Embryonic facial prominence (tissue), 1 donor: ENCODE data around the gene SPEM1.

Source experiments
- DNase-seq: peaks from one replicate; pipeline ENCODE4 v3.0.0-alpha.2; 2016; ENCODE audit errors: extremely low spot score

SPEM1 gene

DNA sequence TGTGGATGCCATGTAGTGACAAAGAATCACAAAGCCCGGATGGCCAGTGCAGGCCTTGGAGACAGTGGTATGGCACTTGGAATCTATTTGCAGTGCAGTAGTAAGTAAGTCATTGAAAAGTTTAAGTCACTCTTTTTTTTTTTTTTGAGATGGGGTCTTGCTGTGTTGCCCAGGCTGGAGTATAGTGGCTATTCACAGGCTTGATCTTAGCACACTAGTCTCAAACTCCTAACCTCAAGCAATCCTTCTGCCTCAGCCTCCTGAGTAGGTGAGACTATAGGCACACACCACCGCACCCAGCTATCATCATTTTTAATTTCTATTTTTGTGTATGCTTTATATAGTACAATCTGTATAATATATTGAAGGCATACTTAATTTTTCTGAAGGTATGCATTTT, 21.5 kb upstream of the SPEM1 start:
- no peak for DNase-seq

DNA sequence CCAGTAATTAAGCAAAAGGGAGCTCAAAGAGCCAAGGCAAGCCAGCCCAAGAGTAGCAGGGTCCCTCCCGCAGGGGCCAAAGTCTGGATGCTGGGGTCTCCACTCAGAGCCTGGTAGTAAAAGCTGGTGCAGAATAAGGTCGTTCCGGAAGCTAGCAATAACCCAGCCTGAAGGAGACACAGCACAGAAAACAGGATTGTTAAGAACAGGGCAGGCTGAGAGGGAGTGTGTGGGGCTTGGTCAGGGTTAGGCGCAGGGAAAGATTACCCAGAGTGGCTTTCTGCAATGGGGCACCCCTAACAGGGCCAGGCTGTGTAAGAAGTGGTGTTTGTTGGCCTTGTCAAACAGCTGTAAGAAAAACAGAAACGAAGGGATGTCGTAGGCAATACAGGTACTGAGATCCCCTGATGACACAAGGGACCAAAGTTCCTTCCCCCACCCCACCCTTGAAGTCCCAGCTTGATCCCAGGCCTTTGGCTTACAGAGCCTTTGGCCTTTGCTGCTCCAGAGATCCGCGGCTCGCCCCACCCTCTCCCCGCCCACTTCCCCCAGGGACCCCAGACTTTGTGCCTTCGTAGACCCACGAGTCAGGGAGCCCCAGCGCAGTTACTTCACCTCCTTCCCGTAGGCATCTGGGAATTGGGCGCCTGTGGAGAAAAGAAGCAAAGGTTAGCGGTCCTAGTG, 16.9 kb upstream of the SPEM1 start:
- DNase-seq = no peak

DNA sequence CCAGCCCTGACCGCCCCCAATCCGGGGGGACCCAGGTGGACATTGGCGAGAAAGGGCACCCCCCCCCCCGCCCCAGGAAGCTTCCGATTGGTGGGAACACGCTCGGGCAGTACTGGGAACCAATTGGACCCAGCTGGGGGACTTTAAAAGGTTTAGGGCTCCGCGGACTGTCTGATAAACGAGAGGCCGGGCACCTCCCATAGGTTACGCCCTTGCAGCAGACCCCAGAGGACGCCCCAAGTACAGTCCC, 16.5 kb upstream of the SPEM1 start:
- DNase-seq = no peak

DNA sequence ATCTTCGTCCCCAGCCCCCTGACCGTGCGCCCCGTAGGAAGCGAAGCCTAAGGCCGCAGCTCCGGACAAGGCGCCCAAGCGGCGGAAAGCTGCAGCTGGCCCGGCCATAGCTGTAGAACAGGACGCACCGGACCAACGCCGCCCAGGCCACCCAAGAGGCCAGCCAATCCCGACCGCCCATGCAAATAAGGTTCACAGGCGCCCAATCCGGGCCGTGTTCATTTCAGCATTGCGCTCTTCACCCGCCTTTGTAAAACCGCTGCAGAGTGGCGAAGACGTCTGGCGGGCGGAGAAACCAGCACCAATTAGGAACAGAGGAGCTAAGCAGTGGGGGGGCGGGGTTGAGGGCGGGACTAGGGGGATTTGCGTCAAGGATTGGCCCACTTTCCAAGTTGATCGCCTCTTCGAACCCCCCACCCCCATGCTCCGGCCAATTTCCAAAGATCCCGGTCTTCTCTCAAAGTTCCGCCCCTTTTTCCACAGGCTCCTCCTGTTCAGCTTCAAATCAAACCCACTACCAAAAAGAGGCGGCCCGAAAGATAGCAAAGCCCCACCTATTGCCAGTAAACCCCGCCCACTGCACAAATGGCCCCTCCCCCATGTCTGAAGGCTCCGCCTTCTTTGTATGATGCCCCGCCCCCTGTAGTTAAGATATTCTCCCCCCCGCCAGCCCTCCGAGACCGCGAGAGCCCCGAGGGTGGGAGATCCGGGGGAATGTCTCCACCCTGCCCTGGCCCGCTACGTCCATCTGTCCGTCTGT, 16.0 kb upstream of the SPEM1 start, which contains the start of gene TMEM256:
TMEM256 (minus strand) TSS at position 121 of the 760 bp plus-strand sequence; CDS start at position 108, 13 bp downstream.
- DNase-seq = peak; percentile 98

DNA sequence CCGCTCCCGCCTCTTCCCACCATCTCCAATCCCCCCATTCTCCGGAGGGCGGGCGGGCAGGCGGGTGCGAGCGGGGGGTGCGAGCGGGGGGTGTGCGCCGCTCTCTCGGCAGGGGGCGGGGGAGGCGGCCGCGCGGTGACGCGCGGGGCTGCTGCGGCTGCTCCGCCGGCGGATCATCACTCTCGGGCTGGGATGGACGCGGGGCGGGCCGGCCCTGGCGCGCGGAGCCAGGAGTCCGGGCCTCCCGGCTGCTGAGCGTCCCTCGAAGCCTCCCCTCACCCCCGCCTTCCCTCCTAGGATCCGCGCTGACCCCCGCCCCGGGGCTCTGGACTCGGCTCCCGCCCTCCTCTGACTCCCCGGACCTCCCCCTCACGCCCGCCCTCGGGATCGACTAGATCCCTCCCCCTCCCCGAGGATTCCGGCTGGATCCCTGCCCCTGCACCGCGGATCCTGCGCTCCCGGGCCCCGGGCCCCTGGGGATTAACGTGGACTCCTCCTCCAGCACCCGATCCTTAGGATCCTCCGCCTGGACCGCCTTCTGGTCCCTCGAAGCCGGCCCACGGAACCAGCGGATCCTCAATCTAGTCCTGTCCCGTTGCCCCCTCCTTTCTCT, 15.3 kb upstream of the SPEM1 start:
- no peak for DNase-seq

DNA sequence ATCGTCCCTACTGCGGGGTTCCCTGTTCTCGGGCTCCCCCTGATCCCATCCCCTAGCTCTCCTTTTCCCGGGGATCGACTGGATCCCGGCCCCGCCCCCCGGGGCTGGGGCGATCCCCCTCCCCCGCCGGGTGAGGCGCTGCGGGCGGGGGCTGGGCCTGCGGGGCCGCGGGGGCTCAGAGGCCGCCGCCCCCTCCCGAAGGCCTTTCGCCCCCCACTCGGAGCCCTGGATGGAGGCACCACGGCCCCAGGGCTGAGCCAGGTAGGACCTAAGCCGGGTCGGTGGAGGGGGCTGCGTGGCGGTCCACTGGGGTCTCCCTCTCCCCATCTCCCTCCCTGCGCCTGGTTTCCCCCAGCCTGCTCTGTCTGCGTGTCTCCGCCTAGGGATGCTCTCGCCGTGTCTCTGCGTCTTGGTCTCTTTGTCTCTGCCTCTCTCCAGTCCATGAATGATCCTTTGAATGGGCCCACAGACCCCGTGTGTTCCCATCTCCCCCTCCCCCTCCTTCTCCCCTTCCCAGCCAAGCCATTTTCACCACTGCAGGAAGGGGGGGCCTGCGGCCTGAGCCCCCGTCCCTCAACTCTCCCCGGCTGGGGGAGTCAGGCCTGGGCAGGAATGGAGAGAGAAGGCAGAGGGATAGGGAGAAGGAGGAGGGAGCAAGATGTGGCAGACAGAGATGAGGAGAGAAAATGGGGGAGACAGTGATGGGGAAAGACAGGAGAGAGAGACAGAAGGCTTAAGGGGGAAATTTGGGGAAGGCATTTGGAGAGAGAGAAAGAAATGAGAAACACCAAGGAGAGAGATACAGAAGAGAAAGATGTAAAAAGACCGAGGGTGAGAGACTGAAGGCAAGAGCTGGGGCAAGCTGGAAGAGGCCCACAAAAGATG, 14.5 kb upstream of the SPEM1 start:
- no peak for DNase-seq

DNA sequence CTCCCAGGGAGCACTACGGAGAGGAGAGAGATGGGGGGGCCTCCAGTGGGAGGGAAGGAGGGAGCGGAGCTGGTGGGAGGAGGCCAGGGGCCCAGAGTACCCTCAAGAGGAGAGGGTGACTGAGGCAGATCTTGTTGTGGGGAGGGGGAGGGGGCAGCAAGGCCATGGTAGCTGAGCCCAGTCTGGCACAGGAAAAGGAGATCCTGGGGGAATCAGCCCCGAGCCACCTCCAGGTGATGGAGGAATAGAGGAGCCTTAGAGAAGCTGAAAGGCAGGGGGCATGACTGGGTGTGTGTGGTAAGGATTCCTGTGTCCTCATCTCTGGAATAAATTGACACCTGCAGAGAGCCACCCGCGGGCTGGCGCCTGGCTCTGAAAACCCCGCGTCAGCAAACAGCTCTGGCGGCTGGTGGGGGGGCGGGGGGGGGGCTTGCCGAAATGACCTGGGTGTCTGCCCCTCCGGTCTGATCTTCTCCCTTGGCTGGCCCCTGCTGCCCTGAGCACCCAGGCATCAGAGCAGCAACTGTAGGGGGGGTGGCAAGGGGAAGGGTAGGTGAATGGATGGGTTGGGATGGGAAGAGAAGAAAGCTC, 13.8 kb upstream of the SPEM1 start:
- no peak for DNase-seq

DNA sequence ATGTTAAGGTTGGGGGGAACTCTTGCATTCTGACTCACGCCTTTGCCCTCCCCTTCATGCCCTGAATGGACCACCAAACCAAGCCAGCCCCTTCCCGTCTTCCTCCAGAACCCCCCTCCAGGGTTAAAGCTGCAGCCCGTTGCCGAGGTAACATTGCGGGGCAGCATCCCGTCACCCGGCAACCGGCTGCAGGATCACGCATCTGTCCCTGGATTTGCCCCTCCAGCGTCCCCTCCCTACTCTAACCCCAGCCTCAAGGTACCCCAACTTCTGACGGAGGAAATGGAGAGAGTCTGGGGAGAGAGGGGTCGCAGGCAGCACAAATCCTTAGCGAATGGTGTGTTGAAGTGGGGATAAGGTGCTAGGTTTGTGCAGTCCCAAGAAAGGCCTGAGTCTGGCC, 13.0 kb upstream of the SPEM1 start:
- no peak for DNase-seq

DNA sequence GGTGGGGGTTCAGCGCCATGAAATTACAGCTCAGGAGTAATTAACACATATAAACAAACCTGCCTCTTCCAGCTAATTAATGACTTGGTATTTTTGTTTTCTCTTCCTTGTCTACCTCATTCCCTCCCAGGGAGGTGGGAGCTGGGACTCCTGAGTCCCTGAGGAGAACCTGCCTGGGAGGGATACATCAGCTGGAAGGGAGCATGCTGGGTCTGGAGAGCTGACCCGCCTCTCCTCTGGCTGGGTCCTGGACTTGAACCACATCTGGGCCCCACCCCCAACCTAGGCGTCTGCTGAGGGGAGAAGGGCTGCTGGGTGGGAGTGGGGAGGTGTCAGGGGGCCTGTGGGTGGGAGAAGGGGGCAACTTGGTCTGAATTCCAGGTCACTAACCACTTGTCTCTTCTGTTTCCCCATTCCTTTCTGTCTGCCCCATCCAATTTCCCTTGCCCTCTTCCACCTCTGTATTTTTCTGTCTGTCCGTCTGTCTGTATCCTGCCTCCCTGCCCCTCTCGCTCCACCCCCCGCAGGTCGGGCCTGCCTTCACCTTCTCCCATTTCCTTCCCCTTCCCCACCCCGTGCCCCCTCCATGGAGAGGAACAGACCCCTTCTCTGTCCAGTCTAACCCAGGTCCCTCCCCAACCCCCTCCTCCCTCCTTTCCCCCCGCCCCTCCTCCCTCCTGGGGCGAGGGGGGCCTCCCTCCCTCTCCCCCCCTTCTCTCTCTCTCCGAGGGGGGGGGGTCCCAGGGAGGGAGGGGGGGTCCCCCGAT, 12.5 kb upstream of the SPEM1 start, which contains the start of gene NLGN2:
NLGN2 (plus strand) TSS at position 361 of the 767 bp plus-strand sequence. CDS start 411 bp downstream, outside the sequence.
- no peak for DNase-seq

DNA sequence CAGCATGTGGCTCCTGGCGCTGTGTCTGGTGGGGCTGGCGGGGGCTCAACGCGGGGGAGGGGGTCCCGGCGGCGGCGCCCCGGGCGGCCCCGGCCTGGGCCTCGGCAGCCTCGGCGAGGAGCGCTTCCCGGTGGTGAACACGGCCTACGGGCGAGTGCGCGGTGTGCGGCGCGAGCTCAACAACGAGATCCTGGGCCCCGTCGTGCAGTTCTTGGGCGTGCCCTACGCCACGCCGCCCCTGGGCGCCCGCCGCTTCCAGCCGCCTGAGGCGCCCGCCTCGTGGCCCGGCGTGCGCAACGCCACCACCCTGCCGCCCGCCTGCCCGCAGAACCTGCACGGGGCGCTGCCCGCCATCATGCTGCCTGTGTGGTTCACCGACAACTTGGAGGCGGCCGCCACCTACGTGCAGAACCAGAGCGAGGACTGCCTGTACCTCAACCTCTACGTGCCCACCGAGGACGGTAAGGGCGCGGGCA, 11.8 kb upstream of the SPEM1 start:
- no peak for DNase-seq

DNA sequence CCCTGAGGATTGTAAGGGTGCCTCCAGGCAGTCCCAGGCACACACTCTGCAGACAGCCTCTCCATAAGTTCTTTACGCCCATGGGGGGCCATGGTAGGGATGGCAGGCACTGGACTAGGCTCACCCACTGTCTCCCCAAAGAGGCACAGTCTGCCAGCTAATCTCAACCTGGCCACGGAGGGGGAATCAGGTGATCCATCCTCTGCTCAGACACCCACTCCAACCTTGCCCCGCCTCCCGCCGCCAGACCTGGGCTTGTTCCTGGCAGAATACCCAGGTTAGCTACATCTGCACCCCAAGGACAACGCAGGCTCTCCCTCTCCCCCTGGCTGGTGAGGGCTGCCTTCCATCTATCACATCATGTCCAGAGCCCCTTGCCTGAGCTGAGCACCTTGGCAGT, 11.3 kb upstream of the SPEM1 start:
- no peak for DNase-seq

DNA sequence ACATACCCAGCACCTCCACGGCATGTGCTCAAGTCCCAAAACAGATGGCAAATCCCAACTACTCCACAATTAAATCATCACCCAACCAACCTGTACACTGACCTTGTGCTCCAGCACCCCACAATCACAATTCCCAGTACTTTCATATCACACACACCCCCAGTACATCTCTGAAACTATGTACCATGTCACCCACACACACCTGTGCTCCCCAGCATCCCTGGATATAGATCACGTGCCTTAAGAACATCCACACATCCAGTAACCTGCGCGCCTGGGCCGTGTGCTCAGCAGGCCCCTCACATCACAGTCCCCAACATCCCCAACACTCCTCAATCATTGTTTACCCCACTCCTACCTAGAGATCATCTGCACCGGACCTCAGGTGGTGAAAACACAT, 10.4 kb upstream of the SPEM1 start:
- DNase-seq = no peak

DNA sequence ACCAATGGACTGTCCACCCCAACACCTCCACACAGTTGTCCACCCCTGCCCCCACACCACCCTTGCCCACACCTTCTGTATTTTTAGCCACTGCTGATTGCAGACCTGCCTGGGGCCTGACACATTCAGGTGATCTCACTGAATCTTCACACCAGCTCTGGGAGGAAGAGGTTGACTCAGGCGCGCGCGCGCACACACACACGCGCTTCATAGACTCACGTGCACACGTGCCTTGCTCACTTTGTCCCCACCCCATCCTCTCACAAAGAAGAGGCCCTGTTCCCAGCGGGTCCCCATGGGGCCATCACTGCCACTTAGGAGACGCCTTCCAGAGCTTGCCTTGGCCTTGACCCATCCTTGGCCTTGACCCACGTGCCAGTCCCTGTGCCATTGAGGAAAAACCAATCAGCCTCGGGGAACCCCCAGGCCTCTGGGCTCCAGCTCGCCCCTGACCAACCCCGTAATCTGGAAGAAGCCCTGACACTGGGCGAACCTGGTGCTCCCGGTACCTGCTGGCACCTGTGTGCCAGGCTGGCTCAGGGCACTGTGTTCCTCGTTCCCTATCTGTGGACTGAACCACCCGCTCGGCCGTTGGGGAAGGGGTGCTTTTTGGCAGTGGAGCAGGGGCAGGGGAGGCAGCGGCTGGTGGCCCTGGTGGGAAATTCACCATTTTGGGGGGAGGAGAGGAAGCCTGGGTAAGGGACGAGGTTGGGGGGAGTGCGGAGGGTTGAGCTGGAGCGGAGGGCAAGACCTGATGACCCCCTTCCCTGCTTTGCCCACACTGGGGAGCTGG, 9.3 kb upstream of the SPEM1 start:
- DNase-seq = no peak

DNA sequence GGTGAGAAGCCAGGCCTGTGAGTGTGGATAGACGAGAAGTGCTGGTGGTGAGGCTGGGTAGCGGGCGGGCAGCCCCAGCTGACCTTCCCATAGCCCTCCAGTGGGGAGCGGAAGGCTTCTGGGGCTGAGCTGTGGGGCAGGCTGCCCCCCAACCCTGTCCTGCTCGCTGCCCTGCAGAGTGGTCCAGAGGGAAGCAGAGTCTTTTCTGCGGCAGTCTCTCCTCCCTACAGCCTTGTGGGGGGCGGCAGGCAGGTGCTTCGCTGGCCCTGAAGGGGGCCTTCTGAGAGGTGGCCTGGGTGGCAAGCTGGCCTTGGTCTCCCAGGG, 8.7 kb upstream of the SPEM1 start:
- DNase-seq = no peak

DNA sequence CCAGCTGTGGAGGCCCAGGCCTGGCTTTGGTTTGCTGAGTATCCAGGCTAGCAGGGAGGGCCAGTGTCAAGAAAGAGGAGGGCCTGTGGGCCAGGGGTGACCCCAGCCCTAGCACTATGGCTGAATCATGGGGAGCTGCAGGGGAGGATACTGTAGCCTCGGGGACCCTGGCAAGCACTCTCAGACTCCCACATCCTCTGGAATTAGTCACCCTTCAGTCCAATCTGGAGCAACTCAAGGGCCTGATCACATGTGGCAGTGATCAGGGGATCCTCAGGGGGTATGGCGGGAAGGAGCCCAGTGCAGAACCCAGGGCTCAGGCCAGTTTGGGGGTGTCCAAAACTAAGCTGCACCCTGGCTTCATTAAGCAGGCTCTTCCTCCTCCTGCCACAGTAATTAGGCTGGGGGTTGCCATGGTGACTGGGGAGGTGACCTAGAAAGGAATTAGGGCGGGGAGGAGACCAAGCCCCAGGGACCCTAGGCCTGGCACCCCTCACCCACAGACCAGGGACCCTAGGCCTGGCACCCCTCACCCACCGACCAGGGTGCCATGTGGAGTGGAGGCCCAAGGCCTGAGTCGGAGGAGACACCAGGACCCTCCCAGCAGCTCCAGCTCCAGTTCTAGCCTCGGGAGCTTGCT, 6.7 kb upstream of the SPEM1 start:
- DNase-seq = no peak

DNA sequence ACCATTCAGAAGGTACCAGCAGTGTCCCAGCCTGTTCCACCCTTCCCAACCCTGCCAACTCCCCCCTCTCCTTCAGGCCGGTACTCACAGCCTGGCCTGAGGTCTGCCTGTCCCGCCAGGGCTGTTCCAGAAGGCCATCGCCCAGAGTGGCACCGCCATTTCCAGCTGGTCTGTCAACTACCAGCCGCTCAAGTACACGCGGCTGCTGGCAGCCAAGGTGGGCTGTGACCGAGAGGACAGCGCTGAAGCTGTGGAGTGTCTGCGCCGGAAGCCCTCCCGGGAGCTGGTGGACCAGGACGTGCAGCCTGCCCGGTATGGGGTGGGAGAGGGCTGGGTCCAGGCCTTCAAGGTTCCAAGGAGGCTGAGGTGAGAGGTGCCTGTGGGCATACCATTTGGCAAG, 5.3 kb upstream of the SPEM1 start:
- DNase-seq = no peak

DNA sequence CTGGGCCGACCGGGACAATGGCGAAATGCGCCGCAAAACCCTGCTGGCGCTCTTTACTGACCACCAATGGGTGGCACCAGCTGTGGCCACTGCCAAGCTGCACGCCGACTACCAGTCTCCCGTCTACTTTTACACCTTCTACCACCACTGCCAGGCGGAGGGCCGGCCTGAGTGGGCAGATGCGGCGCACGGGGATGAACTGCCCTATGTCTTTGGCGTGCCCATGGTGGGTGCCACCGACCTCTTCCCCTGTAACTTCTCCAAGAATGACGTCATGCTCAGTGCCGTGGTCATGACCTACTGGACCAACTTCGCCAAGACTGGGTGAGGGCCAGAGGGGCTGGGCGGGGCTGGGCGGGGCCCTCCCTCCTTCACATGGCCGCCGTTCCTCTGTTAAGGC, 4.3 kb upstream of the SPEM1 start:
- no peak for DNase-seq

DNA sequence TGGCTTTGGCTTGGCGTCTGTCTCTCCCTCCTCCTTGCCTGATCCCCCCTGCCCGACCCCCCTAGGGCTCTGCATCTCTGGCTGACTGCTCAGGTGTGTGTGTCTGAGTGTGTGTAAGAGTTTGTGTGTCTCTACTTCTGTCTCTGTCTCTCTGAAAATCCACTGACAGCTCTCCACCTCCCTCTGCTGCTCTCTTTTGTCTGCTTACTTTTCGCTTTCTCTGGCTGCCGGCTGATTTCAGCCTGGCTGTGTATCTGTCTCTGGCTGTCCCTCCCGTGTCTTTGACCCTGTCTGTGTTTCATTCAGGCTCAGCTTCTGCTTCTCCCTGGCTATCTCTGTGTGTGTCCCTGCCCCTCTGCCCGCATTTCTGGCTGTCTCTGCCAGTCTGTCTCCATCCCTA, 3.8 kb upstream of the SPEM1 start:
- no peak for DNase-seq

DNA sequence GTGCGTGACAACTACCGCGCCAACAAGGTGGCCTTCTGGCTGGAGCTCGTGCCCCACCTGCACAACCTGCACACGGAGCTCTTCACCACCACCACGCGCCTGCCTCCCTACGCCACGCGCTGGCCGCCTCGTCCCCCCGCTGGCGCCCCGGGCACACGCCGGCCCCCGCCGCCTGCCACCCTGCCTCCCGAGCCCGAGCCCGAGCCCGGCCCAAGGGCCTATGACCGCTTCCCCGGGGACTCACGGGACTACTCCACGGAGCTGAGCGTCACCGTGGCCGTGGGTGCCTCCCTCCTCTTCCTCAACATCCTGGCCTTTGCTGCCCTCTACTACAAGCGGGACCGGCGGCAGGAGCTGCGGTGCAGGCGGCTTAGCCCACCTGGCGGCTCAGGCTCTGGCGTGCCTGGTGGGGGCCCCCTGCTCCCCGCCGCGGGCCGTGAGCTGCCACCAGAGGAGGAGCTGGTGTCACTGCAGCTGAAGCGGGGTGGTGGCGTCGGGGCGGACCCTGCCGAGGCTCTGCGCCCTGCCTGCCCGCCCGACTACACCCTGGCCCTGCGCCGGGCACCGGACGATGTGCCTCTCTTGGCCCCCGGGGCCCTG, 3.0 kb upstream of the SPEM1 start:
- no peak for DNase-seq
